OCI-LY7 (cell line): ENCODE data around the gene HIVEP3. TPM values are rescaled to one million over a fixed set of nuclear protein-coding genes. Genes with fewer than 3 reads are reported as not detected.

Source experiments
- BruUV-seq: library from RNA; stranded (reverse); fragments of 400-500 nt; replicated peaks from 2 replicates; lab custom pipeline; 2021; lab: Mats Ljungman, UMichigan
- CTCF ChIA-PET: fragments of 300-600 bp; sonication (Branson Sonifier 250); formaldehyde crosslinking; loops from one replicate; lab custom pipeline; 2022; ENCODE audit warnings: antibody characterized with exemption; ENCODE audit not compliant: unreplicated experiment; lab: Charles Lee
- POLR2A ChIA-PET: fragments of 300-600 bp; sonication (Branson Sonifier 250); formaldehyde crosslinking; loops from one replicate; lab custom pipeline; 2022; ENCODE audit warnings: antibody characterized with exemption; lab: Charles Lee
- DNase-seq: peaks from one replicate; pipeline ENCODE4 v3.0.0-alpha.2; 2015; ENCODE audit warnings: low spot score
- H2AFZ ChIP-seq: fragments of 200-600 bp; sonication (generic), shearing (Covaris generic); 2 replicates; pipeline ENCODE4 v1.6.1; 2014; ENCODE audit warnings: mild to moderate bottlenecking, antibody characterized with exemption, low read length, moderate library complexity
- H3K27ac ChIP-seq: fragments of 200-600 bp; sonication (generic); 2 replicates; pipeline ENCODE4 v1.5.1; 2014; ENCODE audit warnings: mixed run types, low read depth, mild to moderate bottlenecking, moderate library complexity, low read length, inconsistent platforms; ENCODE audit not compliant: poor library complexity, severe bottlenecking
- H3K36me3 ChIP-seq: fragments of 200-600 bp; sonication (generic); 2 replicates; pipeline ENCODE4 v1.6.1; 2014; ENCODE audit warnings: mild to moderate bottlenecking, antibody characterized with exemption, low read length, moderate library complexity, mixed read lengths; ENCODE audit not compliant: insufficient read depth
- H3K4me1 ChIP-seq: fragments of 200-600 bp; sonication (generic); 2 replicates; pipeline ENCODE4 v1.5.1; 2014; ENCODE audit warnings: mild to moderate bottlenecking, low read length; ENCODE audit not compliant: insufficient read depth, poor library complexity, severe bottlenecking
- H3K4me2 ChIP-seq: fragments of 200-600 bp; sonication (generic); 2 replicates; pipeline ENCODE4 v1.6.1; 2014; ENCODE audit warnings: mild to moderate bottlenecking, low read length
- H3K4me3 ChIP-seq: fragments of 200-600 bp; sonication (generic); 2 replicates; pipeline ENCODE4 v1.5.1; 2014; ENCODE audit warnings: mild to moderate bottlenecking, low read depth, low read length; ENCODE audit not compliant: poor library complexity, severe bottlenecking
- H3K79me2 ChIP-seq: fragments of 200-600 bp; sonication (generic); 2 replicates; pipeline ENCODE4 v1.6.1; 2016; ENCODE audit warnings: low read depth, mild to moderate bottlenecking, low read length, moderate library complexity, mixed read lengths; ENCODE audit not compliant: insufficient read depth
- H3K9me2 ChIP-seq: fragments of 200-600 bp; sonication (generic); 2 replicates; pipeline ENCODE4 v1.6.1; 2016; ENCODE audit warnings: mild to moderate bottlenecking, low read length, mixed read lengths; ENCODE audit not compliant: insufficient read depth
- H3K9me3 ChIP-seq: fragments of 200-600 bp; sonication (generic); 2 replicates; pipeline ENCODE4 v1.6.1; 2014; ENCODE audit warnings: mild to moderate bottlenecking, mixed run types, low read length, mixed read lengths
- H4K20me1 ChIP-seq: fragments of 200-600 bp; sonication (generic); 2 replicates; pipeline ENCODE4 v1.6.1; 2014; ENCODE audit warnings: mild to moderate bottlenecking, antibody characterized with exemption, low read length, moderate library complexity, mixed read lengths; ENCODE audit not compliant: insufficient read depth
- EZH2phosphoT487 ChIP-seq: fragments of 200-600 bp; sonication (generic); IDR thresholded peaks from 2 replicates; pipeline ENCODE4 v1.6.1; 2018; ENCODE audit warnings: low read depth, borderline replicate concordance, mild to moderate bottlenecking, mixed run types, antibody characterized with exemption, low read length, moderate library complexity, mixed read lengths
- intact Hi-C: fragments of 100-400 bp; cut with micrococcal nuclease; formaldehyde crosslinking; loops from one replicate; pipeline ENCODE4 v1.10.0; 2022; ENCODE audit not compliant: unreplicated experiment
- total RNA-seq, 2 experiments: library from RNA; depleted of rRNA in 1 of 2; stranded (reverse); fragments of >200 nt in 1 of 2; shearing (Covaris generic) in 1 of 2; gene quantifications; 2 replicates each; pipeline ENCODE4 v1.2.3, GENCODE V29; 2014 to 2022
- TF ChIP-seq, protein P1 (sequence below): fragments of 200-600 bp; sonication (generic); conservative IDR thresholded peaks from 2 replicates; pipeline ENCODE4 v1.5.1; 2014; ENCODE audit warnings: mild to moderate bottlenecking, antibody characterized with exemption, low read length, moderate library complexity, mixed read lengths

Gene HIVEP3
- total RNA-seq, 2 experiments from 2014 or later: 0.53 to 0.60 TPM

DNA sequence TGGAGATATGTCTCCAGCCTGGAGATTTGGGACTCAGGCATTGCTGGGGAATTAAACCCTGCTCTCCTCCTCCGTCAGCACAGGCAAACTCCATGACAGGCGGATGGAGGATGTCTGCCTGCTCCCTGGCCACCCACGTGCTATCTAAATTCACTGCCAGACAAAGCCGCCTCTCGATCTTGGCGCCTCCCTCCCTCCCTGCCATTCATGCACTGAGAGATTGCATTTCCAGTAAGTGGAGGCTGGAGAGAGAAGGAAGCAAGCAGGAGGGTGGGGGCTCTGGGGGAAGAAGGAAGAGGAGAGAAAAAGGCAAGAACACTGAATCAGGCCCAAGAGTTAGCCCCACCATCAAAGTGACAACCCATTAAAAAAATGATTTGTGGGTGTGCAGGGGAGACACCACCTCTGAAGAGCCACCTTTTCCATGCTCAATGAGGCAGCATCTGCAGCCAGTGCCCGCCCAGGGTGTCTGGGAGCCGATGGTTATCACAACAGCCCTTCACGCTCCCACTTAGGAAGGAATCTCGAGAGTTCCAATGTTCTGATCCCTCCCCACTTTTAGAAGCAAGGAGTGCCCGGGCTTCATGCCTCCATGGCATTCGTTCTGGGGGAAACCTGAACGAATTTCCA lies 183.0 kb downstream of the HIVEP3 start:
- Histone ChIP-seq H4K20me1 (no peaks in the 10 kb centered on the region), H3K4me3 (no peak overlapping the region), H3K4me2 (no peak overlapping the region), H3K9me2 (no peaks in the 10 kb centered on the region), H3K36me3 (no peaks in the 10 kb centered on the region), H3K79me2 (no peaks in the 10 kb centered on the region), H3K4me1 (peaks cover 7% of the 10 kb centered on the region), H3K9me3 (no peaks in the 10 kb centered on the region), H3K27ac (no peak overlapping the region), H2AFZ (no peak overlapping the region)
- TF ChIP-seq, protein P1, sequence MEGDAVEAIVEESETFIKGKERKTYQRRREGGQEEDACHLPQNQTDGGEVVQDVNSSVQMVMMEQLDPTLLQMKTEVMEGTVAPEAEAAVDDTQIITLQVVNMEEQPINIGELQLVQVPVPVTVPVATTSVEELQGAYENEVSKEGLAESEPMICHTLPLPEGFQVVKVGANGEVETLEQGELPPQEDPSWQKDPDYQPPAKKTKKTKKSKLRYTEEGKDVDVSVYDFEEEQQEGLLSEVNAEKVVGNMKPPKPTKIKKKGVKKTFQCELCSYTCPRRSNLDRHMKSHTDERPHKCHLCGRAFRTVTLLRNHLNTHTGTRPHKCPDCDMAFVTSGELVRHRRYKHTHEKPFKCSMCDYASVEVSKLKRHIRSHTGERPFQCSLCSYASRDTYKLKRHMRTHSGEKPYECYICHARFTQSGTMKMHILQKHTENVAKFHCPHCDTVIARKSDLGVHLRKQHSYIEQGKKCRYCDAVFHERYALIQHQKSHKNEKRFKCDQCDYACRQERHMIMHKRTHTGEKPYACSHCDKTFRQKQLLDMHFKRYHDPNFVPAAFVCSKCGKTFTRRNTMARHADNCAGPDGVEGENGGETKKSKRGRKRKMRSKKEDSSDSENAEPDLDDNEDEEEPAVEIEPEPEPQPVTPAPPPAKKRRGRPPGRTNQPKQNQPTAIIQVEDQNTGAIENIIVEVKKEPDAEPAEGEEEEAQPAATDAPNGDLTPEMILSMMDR: no peak
- no TSS peak for BruUV-seq
- POLR2A ChIA-PET: no interaction called here
- CTCF ChIA-PET: no interaction called here
- intact Hi-C loops: no loop called here
- no peak for DNase-seq

DNA sequence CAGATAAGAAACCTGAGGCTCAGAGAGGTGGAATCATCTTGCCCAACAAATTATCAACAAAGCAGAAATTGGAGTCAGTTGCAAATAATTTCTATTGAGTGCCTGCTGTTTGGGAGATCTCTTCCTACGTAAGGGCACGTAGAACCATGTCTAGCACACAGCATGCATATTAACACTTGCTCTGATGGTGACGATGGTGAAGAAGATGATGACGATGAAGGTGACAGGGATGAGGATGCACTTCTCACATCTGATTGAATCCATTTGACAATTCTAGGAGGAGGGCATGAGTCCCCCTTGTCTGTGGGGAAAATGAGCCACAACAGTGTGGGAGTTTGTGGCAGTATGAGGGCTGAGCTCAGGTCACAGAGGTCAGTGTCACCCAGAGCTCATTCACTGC lies 183.6 kb downstream of the HIVEP3 start:
- Histone ChIP-seq H2AFZ (no peak overlapping the region), H3K9me2 (no peaks in the 10 kb centered on the region), H3K4me1 (peaks cover 1% of the 10 kb centered on the region), H4K20me1 (no peaks in the 10 kb centered on the region), H3K9me3 (no peaks in the 10 kb centered on the region), H3K79me2 (no peaks in the 10 kb centered on the region), H3K4me3 (no peak overlapping the region), H3K4me2 (no peak overlapping the region), H3K36me3 (no peaks in the 10 kb centered on the region), H3K27ac (no peak overlapping the region)
- DNase-seq: no peak
- intact Hi-C loops: no loop called here
- ChIA-PET CTCF (no interaction called here), POLR2A (no interaction called here)
- no TSS peak for BruUV-seq
- TF ChIP-seq, protein P1: no peak
- TF ChIP-seq EZH2phosphoT487: no peak

DNA sequence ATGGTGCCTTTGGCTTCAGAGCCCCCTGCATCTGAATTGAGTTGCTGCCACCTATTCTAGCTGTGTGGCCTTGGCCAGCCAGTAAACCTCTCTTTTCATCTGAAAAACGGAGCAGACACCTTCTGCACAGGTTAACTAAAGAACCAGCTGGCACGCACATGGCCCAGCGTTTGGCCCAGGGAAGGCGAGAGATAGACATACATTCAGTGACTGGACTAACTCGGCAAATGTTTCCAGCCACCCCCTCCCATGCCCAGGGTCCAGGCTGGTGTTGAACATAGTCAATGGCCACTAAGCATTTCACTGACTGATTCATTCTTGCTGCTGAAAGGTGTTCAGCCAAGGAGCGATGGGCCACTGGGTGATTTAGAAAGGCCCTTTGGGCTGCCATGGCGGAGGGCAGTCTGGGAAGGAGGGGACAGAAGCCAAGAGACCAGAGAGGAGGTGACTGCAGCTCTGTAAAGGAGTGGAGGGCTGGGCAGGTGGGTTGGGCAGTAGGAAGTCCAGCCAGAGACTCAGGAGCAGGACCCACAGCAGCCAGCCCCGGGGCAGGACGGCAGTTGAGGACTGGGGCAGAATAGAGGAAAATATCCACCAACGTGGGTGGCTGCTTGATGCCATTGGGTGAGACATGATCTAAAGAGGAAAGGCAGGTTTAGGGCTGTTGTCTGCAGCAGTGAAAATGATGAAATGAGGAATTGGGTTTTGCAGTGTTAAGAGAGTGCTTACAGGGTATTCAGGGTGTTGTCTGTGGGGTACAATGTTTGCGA lies 184.3 kb downstream of the HIVEP3 start:
- Histone ChIP-seq H3K4me1 (no peaks in the 10 kb centered on the region), H3K36me3 (no peaks in the 10 kb centered on the region), H3K4me2 (no peak overlapping the region), H3K27ac (no peak overlapping the region), H3K9me3 (no peaks in the 10 kb centered on the region), H3K9me2 (no peaks in the 10 kb centered on the region), H3K4me3 (no peak overlapping the region), H2AFZ (no peak overlapping the region), H3K79me2 (no peaks in the 10 kb centered on the region), H4K20me1 (no peaks in the 10 kb centered on the region)
- CTCF ChIA-PET: no interaction called here
- DNase-seq: no peak
- BruUV-seq: no TSS peak
- intact Hi-C loops: no loop called here
- POLR2A ChIA-PET: no interaction called here
- TF ChIP-seq, protein P1: no peak
- no peak for TF ChIP-seq EZH2phosphoT487
